ENCODE data around the gene NELL1. TPM values are rescaled to one million over a fixed set of nuclear protein-coding genes. Genes with fewer than 3 reads are reported as not detected.

The NELL1 gene
- total and polyA plus RNA-seq, 12 donors = 0.11 to 0.39 (median 0.24) TPM; not detected in 9

GRCh38 chr11:20652150-20652806 lies 17.1 kb upstream of the NELL1 start:
- DNase-seq = no peak
- H3K27me3 ChIP-seq = peaks cover 5% of the 10 kb centered on the region
- 70 to 77% (median 74%) methylated on average over 13 of the region's 13 CpGs for WGBS, 4 donors
- no peaks in the 10 kb centered on the region for H3K4me1 ChIP-seq (replicated peaks in 1 of 2)
- no peak overlapping the region for H3K27ac ChIP-seq
- TF ChIP-seq POLR2A (IDR thresholded peaks at IDR 0.05) = no peak
- TF ChIP-seq CTCF (IDR thresholded peaks at IDR 0.05) = no peak
- no peaks in the 10 kb centered on the region for H3K9me3 ChIP-seq (replicated peaks in 1 of 3)
- intact Hi-C loops (cut with DNase I) = no loop called here
- H3K4me3 ChIP-seq = no peak overlapping the region
- no peaks in the 10 kb centered on the region for H3K36me3 ChIP-seq (replicated peaks in 1 of 2)

GRCh38 chr11:20654038-20654437 lies 15.3 kb upstream of the NELL1 start:
- H3K9me3 ChIP-seq (replicated peaks in 1 of 3) = no peaks in the 10 kb centered on the region
- DNase-seq = no peak
- 68 to 80% (median 77%) methylated on average over 3 of the region's 3 CpGs for whole genome bisulfite sequencing, 4 donors
- peaks cover 5% of the 10 kb centered on the region for H3K27me3 ChIP-seq
- H3K27ac ChIP-seq = no peak overlapping the region
- intact Hi-C loops (cut with DNase I) = no loop called here
- no peaks in the 10 kb centered on the region for H3K4me1 ChIP-seq (replicated peaks in 1 of 2)
- H3K36me3 ChIP-seq (replicated peaks in 1 of 2) = no peaks in the 10 kb centered on the region
- no peak overlapping the region for H3K4me3 ChIP-seq
- no peak for TF ChIP-seq CTCF (IDR thresholded peaks at IDR 0.05)
- TF ChIP-seq POLR2A (IDR thresholded peaks at IDR 0.05) = no peak

- WGBS, 4 donors = 76 to 86% (median 82%) methylated on average over 4 of the region's 4 CpGs
- H3K36me3 ChIP-seq (replicated peaks in 1 of 2) = no peaks in the 10 kb centered on the region
- TF ChIP-seq CTCF (IDR thresholded peaks at IDR 0.05) = no peak
- H3K9me3 ChIP-seq (replicated peaks in 1 of 3) = no peaks in the 10 kb centered on the region
- intact Hi-C loops (cut with DNase I) = no loop called here
- no peak overlapping the region for H3K4me3 ChIP-seq
- H3K27ac ChIP-seq = no peak overlapping the region
- H3K27me3 ChIP-seq = peaks cover 5% of the 10 kb centered on the region
- no peaks in the 10 kb centered on the region for H3K4me1 ChIP-seq (replicated peaks in 1 of 2)
- DNase-seq = no peak
Measured at GRCh38 chr11:20656901-20657300, 12.5 kb upstream of the NELL1 start.

- intact Hi-C loops (cut with DNase I) = no loop called here
- Histone ChIP-seq H3K4me1 (replicated peaks in 1 of 2) (no peaks in the 10 kb centered on the region), H3K4me3 (no peak overlapping the region), H3K27ac (no peak overlapping the region), H3K36me3 (replicated peaks in 1 of 2) (no peaks in the 10 kb centered on the region), H3K9me3 (replicated peaks in 1 of 3) (no peaks in the 10 kb centered on the region), H3K27me3 (peaks cover 5% of the 10 kb centered on the region)
- TF ChIP-seq POLR2A (IDR thresholded peaks at IDR 0.05) (no peak), CTCF (IDR thresholded peaks at IDR 0.05) (no peak)
- WGBS, 4 donors = 30 to 40% (median 35%) methylated on average over 1 of the region's 1 CpG
- DNase-seq = no peak
Measured at GRCh38 chr11:20658135-20658534, 11.3 kb upstream of the NELL1 start.

Measured in adrenal gland (tissue), 12 donors.